ENCODE results near the gene ASCC1. TPM values are rescaled to one million over a fixed set of nuclear protein-coding genes. Genes with fewer than 3 reads are reported as not detected.

Gene ASCC1
- total and polyA plus RNA-seq, 2 donors (not counting 3 experiments of a cell fraction or from before 2014, with no cell fraction given): 16.0 to 24.9 TPM

- H3K9me1 ChIP-seq (replicated peaks; ENCODE audit: control insufficient read depth, extremely low read depth, insufficient read depth, low read length): no peaks in the 10 kb centered on the region
- H3K27me3 ChIP-seq (ENCODE audit: control insufficient read depth in 2 of 2, insufficient read depth in 2 of 2, low read length in 2 of 2): no peaks in the 10 kb centered on the region
- BruUV-seq (replicated peaks): no TSS peak
- DNase-seq (ENCODE audit: low read depth, low spot score): no peak
- FAIRE-seq: no peak
- no peaks in the 10 kb centered on the region for H4K20me1 ChIP-seq (replicated peaks; ENCODE audit: control insufficient read depth, extremely low read depth, insufficient read depth, low read length)
- ChIA-PET CTCF (interaction anchor here (0.7 to 1.7 kb wide), 9 partner anchors 8 to 108 kb away, joined by 3 to 11 read pairs (median 4); no protein-coding TSS in a partner anchor), POLR2A (interaction anchor here (2.3 kb wide), 1 partner anchor 44 kb away, joined by 8 read pairs; the partner anchor contains the start of gene DDIT4)
- no peak overlapping the region for H3K27ac ChIP-seq (ENCODE audit: insufficient read depth, low read depth, low read length)
- H3K36me3 ChIP-seq (ENCODE audit: control insufficient read depth in 2 of 2, extremely low read depth in 1 of 2, insufficient read depth in 2 of 2, low read length in 2 of 2): peaks cover 0 to 4% of the 10 kb centered on the region in 2 experiments
- intact Hi-C loops (cut with micrococcal nuclease) (no loop called here), dilution Hi-C loops (cut with MboI; ENCODE audit: extremely low pct_ligation_motif_present, low sequenced_read_pairs) (no loop called here)
- H3K4me3 ChIP-seq (replicated peaks in 1 of 3; ENCODE audit: insufficient read depth in 1 of 3, low read depth in 1 of 3, low read length in 3 of 3): no peak overlapping the region
- H3K79me2 ChIP-seq (ENCODE audit: control insufficient read depth, insufficient read depth, low read length): no peaks in the 10 kb centered on the region
- H3K4me1 ChIP-seq (ENCODE audit: control insufficient read depth, extremely low read depth, insufficient read depth, low read length): no peaks in the 10 kb centered on the region
- no peak overlapping the region for H3K4me2 ChIP-seq (ENCODE audit: insufficient read depth, low read length)
- H3K9me3 ChIP-seq (replicated peaks; ENCODE audit: control insufficient read depth, insufficient read depth, low read length): no peaks in the 10 kb centered on the region
- H2AFZ ChIP-seq (ENCODE audit: low read depth, low read length): no peak overlapping the region
- TF ChIP-seq GATA2 (IDR thresholded peaks at IDR 0.05; ENCODE audit: insufficient read depth, insufficient read length, low read depth, low read length): no peak
- no peak for TF ChIP-seq JUN (IDR thresholded peaks at IDR 0.05; ENCODE audit: borderline replicate concordance, insufficient read depth, insufficient read length, low read depth)
- no peak for TF ChIP-seq MYC (IDR thresholded peaks at IDR 0.05; ENCODE audit: low read depth, low read length)
- TF ChIP-seq CTCF (IDR thresholded peaks at IDR 0.05; ENCODE audit: extremely low read depth in 1 of 2, insufficient read depth in 1 of 2, low read depth in 1 of 2, low read length in 2 of 2): no peak
- H3K9ac ChIP-seq (replicated peaks; ENCODE audit: extremely low read depth, insufficient read depth, low read length): no peak overlapping the region
These were observed 13.5 kb upstream of the ASCC1 start for GRCh38 chr10:72229261-72230251.
